IPS DF 6.9 (cell line): ENCODE results near the gene PLD1.
"Not testable (repeated sequence)": the region's sequence is repeated elsewhere in the genome, so short reads cannot be mapped to it uniquely, and the experiment has no call there.

Experiments
- DNase-seq: peaks from one replicate; pipeline ENCODE4 v3.0.0-alpha.2; 2013; ENCODE audit warnings: low read depth, low spot score
- H3K27ac ChIP-seq: one replicate; pipeline ENCODE4 v1.5.1; 2013; ENCODE audit warnings: low read length, control low read depth
- H3K27me3 ChIP-seq: 2 replicates; pipeline ENCODE4 v1.6.1; 2013; ENCODE audit warnings: mild to moderate bottlenecking, low read length; ENCODE audit not compliant: control insufficient read depth, insufficient read depth
- H3K36me3 ChIP-seq: 2 replicates; pipeline ENCODE4 v1.6.1; 2013; ENCODE audit warnings: low read length; ENCODE audit not compliant: control insufficient read depth, insufficient read depth
- H3K4me1 ChIP-seq: 2 replicates; pipeline ENCODE4 v1.6.1; 2013; ENCODE audit warnings: low read length; ENCODE audit not compliant: control insufficient read depth, insufficient read depth
- H3K4me3 ChIP-seq: 2 replicates; pipeline ENCODE4 v1.5.1; 2013; ENCODE audit warnings: mild to moderate bottlenecking, low read length
- H3K9me3 ChIP-seq: 2 replicates; pipeline ENCODE4 v1.6.1; 2013; ENCODE audit warnings: low read length, inconsistent platforms; ENCODE audit not compliant: control insufficient read depth, insufficient read depth
- WGBS: extraction: QIAGEN DNeasy Blood & Tissue Kit; methylation state at CpG from one replicate; pipeline ENCODE4 v1.1.7; 2013; ENCODE audit warnings: mixed read lengths, missing lambda C conversion rate; ENCODE audit not compliant: insufficient read length, insufficient coverage; 5-methylcytosine and 5-hydroxymethylcytosine counted together

PLD1 gene

DNA sequence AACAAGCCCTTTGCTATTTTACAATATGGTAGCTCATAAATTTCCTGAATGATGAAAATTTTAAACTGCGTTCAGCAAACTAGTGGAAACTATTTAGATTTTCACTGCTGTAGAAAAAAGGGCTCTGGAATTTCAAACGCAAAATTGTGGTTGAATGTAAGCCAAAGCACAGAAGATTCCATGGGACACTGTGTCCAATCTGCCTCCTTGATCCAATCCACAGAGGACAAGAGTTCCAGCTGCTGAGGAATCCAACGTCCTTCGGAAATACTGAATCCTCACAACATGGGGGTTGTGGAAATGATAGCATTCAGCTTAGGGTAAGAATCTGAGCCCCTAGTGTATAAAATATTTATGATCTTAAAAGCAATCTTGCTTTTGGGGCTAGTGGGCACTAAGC is 161.0 kb downstream of the PLD1 start:
- Histone ChIP-seq H3K4me1 (no peaks in the 10 kb centered on the region), H3K4me3 (no peak overlapping the region), H3K9me3 (no peaks in the 10 kb centered on the region), H3K27ac (no peak overlapping the region), H3K36me3 (no peaks in the 10 kb centered on the region), H3K27me3 (no peaks in the 10 kb centered on the region)
- DNase-seq = no peak
- WGBS = no CpG with 5 or more reads among the region's 4 CpGs

DNA sequence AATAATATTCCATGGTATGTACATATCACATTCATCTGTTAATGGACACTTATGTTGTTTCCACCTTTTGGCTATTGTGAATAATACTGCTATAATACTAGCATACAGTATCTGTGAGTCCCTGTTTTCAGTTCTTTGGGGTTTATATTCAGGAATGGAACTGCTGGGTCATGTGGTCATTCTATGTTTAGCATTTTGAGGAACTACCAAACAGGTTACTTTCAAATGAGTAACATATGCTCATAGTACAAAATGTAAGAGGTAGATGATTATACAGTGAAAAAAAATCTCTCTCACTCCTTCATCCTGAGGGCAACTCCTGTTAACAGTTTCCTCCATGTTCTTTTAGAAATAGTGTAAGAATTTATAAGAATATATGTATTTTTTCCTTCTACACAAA is 162.2 kb downstream of the PLD1 start:
- Histone ChIP-seq H3K36me3 (no peaks in the 10 kb centered on the region), H3K4me3 (no peak overlapping the region), H3K27ac (no peak overlapping the region), H3K27me3 (no peaks in the 10 kb centered on the region), H3K4me1 (no peaks in the 10 kb centered on the region), H3K9me3 (no peaks in the 10 kb centered on the region)
- DNase-seq = no peak

DNA sequence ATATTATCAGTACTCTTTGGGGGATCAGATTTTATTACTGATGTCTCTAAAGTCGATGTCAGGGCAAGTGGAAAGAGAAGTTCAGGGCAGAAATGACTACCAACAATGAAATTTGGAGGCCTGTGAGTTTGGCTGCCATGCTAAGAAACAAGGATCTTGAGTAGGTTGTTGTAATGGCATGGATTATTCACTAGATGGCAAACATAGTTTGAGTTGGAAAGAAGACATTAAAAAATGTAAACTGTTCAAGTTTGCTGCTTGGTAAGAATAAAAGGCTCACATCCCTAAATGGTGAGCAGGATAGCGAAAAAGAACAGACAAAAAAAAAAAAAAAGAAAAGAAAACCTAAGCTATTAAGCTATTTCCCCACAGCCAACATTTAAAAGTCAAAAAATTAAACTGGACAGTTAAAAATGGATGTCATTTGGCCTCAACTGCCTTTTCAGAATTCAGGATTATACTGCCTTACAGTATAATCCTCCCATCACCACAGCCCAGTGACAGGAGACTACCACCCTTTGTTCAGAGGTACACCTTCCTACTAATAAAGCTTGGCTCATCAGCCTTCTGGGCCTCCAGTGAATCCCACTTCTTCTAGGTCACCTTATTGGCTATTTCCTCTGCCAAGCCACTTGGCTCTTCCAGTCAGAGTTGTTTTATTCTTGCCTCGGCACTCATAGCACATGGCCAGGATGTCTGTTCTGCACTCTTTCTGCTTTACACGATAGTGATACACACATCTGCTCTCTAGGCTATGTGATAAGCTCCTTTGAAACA is 163.7 kb downstream of the PLD1 start:
- WGBS = no CpG with 5 or more reads among the region's 4 CpGs
- DNase-seq = no peak
- Histone ChIP-seq H3K4me1 (no peaks in the 10 kb centered on the region), H3K4me3 (no peak overlapping the region), H3K27me3 (no peaks in the 10 kb centered on the region), H3K36me3 (no peaks in the 10 kb centered on the region), H3K27ac (no peak overlapping the region), H3K9me3 (no peaks in the 10 kb centered on the region)

DNA sequence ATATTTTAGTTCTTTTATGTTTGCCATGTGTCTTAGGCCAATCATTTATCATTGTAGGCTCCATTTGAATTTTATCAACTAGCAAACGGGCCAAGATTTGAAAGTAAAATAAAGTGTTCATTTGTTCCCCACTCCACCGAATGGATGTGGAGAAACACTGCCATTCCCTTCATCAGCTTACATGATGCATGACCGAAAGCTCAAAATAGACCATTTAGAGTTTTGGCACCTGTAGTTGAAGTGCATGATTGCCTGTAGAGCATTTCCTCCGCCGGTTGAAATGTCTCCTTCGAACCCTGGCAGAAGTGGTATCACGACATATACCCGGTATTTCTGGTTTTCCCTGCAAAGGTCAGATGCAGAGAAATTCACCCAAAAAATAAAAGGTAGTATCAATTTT is 165.6 kb downstream of the PLD1 start:
- WGBS = no CpG with 5 or more reads among the region's 8 CpGs
- Histone ChIP-seq H3K27ac (no peak overlapping the region), H3K36me3 (no peaks in the 10 kb centered on the region), H3K27me3 (no peaks in the 10 kb centered on the region), H3K4me1 (no peaks in the 10 kb centered on the region), H3K9me3 (no peaks in the 10 kb centered on the region), H3K4me3 (no peak overlapping the region)
- DNase-seq = no peak

DNA sequence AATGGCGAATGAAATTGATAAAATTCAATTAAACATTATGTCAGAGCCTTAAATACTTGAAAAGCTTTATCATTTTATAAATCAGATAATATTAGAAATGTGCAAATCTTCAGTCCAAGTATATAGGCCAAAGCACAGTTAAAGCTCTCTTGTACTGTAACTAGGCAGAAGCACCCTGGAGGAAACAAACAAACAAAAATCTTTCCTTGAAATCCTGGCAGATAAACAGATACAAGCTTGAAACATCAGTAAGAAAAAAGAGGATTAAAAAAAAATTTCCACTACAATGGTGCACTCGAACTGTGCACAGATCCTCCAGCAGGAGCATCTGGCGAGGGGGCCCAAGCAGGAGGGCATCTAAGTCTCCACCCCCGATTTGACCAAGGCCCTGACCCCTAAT is 166.6 kb downstream of the PLD1 start:
- no CpG with 5 or more reads among the region's 4 CpGs for WGBS
- DNase-seq = no peak

DNA sequence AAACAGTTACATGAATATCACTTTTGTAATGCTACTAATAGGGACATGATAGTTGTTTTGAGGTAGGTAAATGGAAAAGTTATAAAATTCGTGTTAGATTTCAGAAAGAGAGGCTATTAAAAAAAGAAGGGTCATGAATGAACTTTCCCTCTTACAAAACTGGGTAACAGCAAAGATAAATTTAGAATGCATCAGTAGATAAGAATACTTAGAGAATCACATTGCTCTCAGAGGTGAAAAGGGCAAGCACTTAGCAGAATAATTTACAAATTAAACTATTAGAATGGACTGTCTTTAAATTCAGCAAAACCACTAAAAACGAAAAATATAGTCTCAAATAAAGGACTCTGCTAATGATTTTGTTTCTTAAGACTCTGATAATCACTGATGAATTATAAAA is 167.2 kb downstream of the PLD1 start:
- H3K27ac ChIP-seq = no peak overlapping the region
- no peak for DNase-seq
- H3K9me3 ChIP-seq = no peaks in the 10 kb centered on the region
- H3K4me3 ChIP-seq = no peak overlapping the region
- WGBS = 100% methylated on average over 1 of the region's 2 CpGs
- H3K4me1 ChIP-seq = no peaks in the 10 kb centered on the region
- no peaks in the 10 kb centered on the region for H3K27me3 ChIP-seq
- H3K36me3 ChIP-seq = no peaks in the 10 kb centered on the region

More for the DNA sequence above, 166.6 kb downstream of the PLD1 start:
- H3K36me3 ChIP-seq = no peaks in the 10 kb centered on the region
- H3K4me1 ChIP-seq = no peaks in the 10 kb centered on the region
- no peaks in the 10 kb centered on the region for H3K9me3 ChIP-seq
- no peak overlapping the region for H3K4me3 ChIP-seq
- H3K27me3 ChIP-seq = no peaks in the 10 kb centered on the region
- H3K27ac ChIP-seq = no peak overlapping the region

DNA sequence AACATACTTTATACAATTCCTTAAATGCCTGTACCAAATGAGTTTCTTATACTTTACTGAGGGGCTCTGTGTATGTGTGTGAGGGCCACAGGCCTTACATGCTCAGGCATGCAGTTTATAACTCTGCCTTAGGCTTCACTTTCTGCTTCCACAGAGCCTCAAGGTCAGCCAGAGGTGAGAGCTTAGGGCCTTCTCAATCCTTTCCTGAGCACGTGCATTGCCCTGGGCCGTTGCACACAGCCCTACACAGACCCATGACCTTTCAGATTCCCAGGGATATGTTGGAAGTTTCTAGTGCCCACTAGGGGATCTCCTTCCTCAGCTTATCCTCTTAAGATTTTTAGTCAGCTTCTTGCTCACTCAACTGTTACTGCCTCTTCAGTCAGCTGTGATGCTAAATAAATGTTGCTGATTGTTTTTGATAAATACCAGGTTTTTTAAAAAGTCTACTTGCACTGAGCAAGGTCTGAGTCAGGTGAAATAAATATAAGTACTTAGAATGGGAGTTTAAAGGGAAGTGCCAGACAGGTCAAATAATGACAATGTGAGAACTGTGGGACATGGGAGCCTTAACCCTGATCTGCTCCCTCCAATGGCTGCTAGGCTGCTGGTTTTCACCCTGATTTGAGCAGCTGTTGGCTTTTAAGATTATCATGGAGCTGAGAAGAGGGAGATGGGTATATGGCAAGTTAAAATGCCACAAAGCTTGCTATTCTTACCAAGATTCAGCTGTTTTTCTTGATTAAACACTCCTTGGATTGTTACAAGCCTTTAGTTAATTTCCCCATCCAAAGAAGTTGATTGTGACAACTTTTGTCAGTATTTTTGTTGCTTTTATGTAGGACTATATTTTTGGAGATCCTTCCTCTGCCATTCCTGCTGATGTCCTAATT is 169.5 kb downstream of the PLD1 start:
- Histone ChIP-seq H3K9me3 (no peaks in the 10 kb centered on the region), H3K27ac (no peak overlapping the region), H3K4me1 (no peaks in the 10 kb centered on the region), H3K4me3 (no peak overlapping the region), H3K27me3 (no peaks in the 10 kb centered on the region), H3K36me3 (no peaks in the 10 kb centered on the region)
- no CpG with 5 or more reads among the region's 2 CpGs for WGBS
- DNase-seq = no peak

DNA sequence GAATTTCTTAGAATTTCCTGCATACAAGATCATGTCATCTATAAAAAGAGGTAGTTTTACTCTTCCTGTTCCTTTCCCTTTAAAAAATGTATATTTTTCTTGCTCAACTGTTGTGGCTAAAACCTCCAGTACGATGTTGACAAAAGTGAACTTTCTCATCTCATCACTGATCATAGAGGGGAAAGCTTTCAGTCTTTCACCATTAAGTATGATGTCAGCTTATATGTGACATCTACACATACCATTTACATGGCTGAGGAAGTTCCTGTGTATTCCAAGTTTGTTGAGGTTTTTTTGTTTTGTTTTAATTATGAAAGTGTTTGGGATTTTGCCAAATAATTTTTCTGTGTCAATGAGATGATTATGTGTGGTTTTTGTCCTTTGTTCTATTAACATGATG is 173.6 kb downstream of the PLD1 start:
- no peaks in the 10 kb centered on the region for H3K4me1 ChIP-seq
- H3K4me3 ChIP-seq = no peak overlapping the region
- H3K27ac ChIP-seq = no peak overlapping the region
- WGBS = no CpG with 5 or more reads among the region's 1 CpG
- no peaks in the 10 kb centered on the region for H3K36me3 ChIP-seq
- DNase-seq = no peak
- no peaks in the 10 kb centered on the region for H3K9me3 ChIP-seq
- H3K27me3 ChIP-seq = no peaks in the 10 kb centered on the region

DNA sequence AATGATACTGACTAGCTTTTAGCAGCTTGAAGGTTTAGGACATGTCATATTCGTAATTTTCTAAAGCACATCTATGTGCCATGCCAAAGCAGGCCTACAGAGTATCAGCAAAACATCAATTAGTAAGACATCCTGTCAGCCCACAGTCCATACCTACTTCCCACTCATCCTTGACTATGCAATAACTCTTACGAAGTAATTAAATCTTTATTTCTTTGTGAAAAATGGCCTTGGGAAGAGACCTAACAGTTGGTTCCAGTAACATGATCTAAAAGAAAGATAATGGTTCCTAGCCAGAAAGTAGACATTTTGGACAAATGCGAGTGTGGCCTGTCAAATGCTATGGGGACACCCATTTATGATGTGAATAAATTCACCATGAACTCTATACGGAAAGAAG is 177.5 kb downstream of the PLD1 start:
- no peaks in the 10 kb centered on the region for H3K9me3 ChIP-seq
- no peak overlapping the region for H3K4me3 ChIP-seq
- WGBS = no CpG with 5 or more reads among the region's 4 CpGs
- no peak for DNase-seq
- no peaks in the 10 kb centered on the region for H3K27me3 ChIP-seq
- no peaks in the 10 kb centered on the region for H3K36me3 ChIP-seq
- H3K27ac ChIP-seq = no peak overlapping the region
- H3K4me1 ChIP-seq = no peaks in the 10 kb centered on the region

DNA sequence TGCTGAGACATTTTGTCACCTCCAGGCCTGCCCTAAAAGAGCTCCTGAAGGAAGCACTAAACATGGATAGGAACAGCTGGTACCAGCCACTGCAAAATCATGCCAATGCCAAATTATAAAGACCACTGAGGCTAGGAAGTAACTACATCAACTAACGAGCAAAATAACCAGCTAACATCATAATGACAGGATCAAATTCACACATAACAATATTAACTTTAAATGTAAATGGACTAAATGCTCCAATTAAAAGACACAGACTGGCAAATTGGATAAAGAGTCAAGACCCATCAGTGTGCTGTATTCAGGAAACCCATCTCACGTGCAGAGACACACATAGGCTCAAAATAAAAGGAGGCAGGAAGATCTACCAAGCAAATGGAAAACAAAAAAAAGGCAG is 183.5 kb downstream of the PLD1 start:
- not testable (repeated sequence) for H3K9me3 ChIP-seq, DNase-seq, H3K27ac ChIP-seq, H3K4me1 ChIP-seq, H3K4me3 ChIP-seq, H3K36me3 ChIP-seq, H3K27me3 ChIP-seq
- no CpG with 5 or more reads among the region's 2 CpGs for WGBS
